Astrocyte (in vitro differentiated cells and primary cell): ENCODE data around the gene DLGAP1.

Experiments
- CTCF ChIP-seq: IDR thresholded peaks from 2 replicates; pipeline ENCODE4 v1.5.1; 2011; ENCODE audit warnings: low read depth, mild to moderate bottlenecking, inconsistent platforms, low read length, moderate library complexity; ENCODE audit not compliant: insufficient read depth
- EZH2 ChIP-seq: IDR thresholded peaks from 2 replicates; pipeline ENCODE4 v1.6.1; 2012; ENCODE audit warnings: mild to moderate bottlenecking, low read length, inconsistent platforms; ENCODE audit not compliant: insufficient read depth

DNA sequence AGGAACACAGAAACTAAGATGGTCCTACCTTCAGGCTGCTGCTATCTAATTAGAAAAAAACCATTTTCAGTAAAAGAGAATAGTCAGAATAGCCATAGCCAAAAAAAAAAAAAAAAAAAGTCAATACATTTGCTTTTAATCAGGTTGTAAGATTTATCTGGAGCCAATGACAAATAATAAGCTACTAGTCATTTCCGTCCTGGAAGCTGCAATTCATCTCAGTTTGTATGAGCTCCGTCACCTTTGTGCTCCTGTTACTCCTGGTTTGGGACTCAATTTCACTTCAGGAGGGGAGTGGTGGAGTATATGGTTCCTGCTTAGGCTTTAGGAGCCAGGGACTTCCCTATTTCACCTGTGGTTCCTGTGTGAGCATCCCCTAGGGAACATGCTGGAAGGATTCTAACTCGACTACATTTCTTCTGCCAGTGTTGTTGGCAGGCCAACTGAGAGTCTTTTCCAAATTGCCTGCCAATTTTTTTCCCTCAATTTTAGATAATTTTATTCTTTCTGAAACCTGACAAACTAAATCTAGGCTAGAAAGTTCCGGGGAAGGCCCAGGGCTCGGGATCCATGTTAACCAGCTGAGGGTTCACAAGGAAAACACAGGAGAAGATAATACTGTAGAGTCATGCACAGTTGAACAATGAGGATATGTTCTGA is 481.8 kb downstream of the DLGAP1 start:
- TF ChIP-seq CTCF (no peak), EZH2 (no peak)
